C1 segment of cervical spinal cord (tissue), 14 donors: Measurements from ENCODE around the gene LPAR5.
"Not testable (repeated sequence)": the region's sequence is repeated elsewhere in the genome, so short reads cannot be mapped to it uniquely, and the experiment has no call there.

Source experiments
- DNase-seq, 14 donors: peaks; one replicate each; lab custom pipeline; 2025; lab: John Stamatoyannopoulos, UW

Gene LPAR5

DNA sequence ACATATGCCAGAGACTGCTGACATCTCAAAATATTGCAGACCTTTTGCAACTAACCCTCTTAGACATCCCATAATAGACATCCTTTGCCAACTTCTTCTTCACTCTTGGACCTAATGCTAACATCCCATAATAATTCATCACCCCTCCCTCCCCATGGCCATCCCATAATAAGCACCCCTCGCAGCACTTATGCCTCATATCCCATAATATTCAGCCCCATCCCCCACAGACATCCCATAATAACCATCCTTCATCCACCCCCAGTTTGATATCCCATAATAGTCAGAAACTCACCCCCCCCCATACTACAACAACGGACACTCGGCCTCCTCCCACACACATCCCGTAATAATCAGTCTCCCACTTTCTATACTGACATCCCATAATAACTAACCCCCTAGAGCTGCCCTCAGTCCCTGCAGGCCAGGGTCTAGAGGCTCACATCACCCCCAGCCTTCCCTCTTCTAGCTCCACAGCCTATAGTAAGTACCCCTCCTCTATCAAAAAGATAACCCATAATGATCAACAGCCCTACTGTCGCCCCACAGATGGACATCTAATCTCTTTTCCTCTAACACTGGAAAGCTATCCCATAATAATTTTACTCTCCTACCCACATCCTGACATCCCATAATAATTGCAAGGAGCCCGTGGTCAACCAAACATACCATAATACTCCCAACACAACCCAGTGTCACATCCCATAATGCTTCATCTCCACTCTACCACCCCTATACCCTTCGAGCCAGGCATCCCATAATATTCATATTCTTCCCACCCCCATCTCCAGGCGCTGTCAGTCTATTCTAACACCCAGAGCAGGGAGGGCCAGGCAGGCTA, 27.8 kb downstream of the LPAR5 start:
- peak in 9 of 14 donors; percentile 44 to 93 (median 69) for DNase-seq

- DNase-seq: peak in 12 of 14 donors; percentile 38 to 84 (median 60)
These were observed 29.2 kb downstream of the LPAR5 start for GRCh38 chr12:6606331-6607131.

DNA sequence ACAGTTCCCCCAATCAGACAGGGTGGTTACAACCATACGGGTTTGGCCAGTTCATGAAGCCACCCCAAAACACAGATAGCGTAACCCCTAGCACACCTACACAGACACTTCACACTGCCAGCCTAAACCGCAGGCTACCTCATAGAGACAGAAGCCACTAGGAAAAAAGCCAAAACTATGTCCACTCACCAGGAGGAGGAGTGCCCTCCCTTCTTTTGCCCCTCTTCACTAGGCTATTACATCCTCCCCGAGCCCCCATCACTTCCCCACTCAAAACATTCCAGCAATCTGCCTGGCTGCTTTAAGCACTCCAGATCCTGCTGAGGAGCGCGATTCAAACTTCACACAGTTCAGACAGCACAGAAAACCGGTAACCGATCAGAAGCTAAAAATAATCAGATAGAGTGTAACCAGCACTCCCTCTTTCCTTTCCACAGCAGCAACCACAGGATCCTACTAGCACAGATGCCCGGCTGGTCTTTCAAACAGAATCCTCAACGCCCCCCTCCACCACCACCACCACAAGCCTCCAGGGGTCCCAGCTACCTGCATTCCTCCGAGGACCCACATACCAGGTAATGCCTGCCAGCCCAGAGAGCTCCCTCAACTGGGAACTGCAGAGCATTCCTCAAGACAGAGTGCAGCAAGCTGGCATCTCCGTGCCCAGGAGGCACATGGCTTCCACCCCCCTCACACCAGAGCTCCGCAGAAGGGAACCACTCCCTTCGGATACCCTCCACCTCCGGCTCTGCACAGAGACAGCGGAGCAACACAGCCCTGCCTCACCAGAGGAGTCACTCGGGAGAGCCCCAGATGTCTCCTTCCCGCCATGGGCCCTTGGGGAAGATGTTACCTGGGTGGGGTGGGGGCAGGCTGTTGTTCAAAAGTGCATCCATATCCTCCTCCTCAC, 30.1 kb downstream of the LPAR5 start:
- DNase-seq: peak in 2 of 14 donors; percentile 38 to 46

- no peak for DNase-seq
These were observed 31.3 kb downstream of the LPAR5 start for GRCh38 chr12:6604259-6605029.

DNA sequence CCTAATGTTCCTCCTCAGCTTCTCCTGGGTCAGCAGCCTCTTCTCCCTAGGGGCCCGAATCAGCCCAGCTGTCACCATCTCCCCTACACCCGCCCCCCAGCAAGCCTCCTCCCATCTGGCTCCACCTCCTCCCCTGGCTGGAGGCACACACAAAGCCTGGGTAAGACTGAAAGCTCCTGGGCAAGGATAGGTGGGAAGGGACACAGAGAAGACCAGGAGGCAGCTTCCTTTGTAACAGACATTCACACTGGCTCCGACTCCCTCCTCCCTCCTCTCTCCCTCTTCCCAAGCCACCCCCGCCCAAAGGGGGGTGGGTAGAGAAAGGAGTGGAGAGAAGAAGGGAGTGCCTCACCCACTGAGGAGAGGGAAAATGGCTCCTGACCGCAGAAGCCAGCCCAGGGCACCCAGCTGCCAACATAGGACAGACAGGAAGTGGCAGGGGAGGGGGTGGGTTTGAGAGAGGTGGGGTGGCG, 32.6 kb downstream of the LPAR5 start:
- DNase-seq: peak in 1 of 14 donors; percentile 38

- DNase-seq: no peak
These were observed 33.2 kb downstream of the LPAR5 start for GRCh38 chr12:6602526-6602925.

GRCh38 chr12:6595673-6596072, 40.1 kb downstream of the LPAR5 start:
- DNase-seq: not testable (repeated sequence)

GRCh38 chr12:6592087-6592486, 43.7 kb downstream of the LPAR5 start:
- no peak for DNase-seq

DNA sequence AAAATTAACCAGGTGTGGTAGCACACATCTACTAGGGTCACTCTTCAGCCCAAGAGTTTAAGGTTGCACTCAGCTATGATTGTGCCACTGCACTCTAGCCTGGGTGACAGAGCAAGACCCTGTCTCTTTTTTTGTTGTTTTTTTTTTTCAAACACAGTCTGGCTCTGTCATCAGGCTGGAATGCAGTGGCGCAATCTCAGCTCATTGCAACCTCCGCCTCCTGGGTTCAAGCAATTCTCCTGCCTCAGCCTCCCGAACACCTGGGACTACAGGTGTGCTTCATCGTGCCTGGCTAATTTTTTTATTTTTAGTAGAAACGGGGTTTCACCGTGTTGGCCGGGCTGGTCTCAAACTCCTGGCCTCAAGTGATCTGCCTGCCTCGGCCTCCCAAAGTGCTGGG, 49.2 kb downstream of the LPAR5 start:
- not testable (repeated sequence) for DNase-seq

DNA sequence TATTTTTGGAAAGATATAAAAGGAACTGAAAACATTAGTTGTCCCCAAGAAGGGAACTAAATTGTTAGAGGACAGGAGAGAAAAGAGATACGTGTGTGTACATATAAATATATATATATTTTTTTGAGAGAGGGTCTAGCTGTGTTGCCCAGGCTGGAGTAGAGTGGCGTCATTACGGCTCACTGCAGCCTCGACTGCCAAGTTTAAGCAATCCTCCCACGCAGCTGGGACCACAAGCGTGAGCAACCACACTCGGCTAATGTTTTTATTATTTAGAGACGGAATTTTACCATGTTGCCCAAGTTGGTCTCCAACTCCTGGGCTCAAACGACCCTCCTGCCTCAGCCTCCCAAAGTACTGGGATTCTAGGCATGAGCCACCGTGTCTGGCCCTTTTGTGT, 51.5 kb downstream of the LPAR5 start:
- DNase-seq: no peak

DNA sequence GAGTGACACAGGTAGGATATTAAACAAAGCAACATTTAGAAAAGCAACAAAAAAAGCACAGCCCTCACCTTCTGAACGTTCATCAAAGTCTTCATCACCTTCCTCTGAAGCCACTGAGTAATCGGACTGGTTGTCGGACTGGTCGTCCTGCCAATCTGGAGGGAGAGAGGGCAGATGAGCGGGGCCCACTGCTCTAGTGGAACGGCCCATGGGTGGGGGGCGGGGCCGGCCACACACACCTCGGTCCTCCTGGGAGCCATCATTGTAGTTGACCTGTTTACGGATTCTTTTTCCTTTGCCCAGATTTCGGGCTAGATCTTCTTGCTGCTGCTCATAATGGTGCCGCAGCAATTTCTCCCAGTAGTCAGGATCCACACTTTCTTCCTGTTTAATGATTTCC, 52.8 kb downstream of the LPAR5 start:
- DNase-seq: no peak

DNA sequence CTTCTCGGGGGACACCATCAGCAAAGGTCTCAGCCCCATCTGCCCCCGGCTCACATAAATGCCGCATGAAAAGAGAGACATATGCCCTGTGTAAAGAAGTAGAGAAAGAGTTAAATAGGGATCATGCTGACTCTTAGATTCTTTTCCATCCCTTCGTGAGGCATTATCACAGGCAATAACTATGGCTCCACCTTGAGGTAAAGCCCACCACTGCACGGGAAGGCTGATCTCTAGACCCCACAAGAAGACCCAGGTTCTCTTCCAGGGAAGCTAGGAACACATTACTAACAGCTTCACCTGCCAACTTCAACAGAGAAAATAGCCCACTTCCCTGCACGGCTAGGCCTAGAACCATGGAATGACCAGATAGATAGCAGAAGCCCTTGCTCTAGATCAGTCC, 53.6 kb downstream of the LPAR5 start:
- DNase-seq: no peak

DNA sequence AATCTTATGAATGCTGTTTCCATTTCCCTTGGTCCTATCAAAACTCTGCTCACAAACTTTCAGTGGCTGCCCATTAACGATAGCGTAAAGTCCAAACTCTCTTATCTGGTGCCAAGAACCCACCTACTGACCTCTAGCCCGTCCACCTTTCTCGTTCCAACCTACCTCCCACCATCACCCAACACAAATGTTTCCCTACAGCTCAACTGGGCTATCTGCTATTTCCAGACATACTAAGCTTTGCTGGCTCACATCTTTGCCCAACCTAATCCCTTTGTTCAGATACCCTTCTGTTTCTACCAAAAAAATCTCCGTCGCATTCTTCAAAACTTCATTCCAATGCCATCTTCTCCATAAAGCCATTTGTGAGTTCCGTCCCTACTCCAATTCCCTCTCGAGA, 60.1 kb downstream of the LPAR5 start:
- no peak for DNase-seq

DNA sequence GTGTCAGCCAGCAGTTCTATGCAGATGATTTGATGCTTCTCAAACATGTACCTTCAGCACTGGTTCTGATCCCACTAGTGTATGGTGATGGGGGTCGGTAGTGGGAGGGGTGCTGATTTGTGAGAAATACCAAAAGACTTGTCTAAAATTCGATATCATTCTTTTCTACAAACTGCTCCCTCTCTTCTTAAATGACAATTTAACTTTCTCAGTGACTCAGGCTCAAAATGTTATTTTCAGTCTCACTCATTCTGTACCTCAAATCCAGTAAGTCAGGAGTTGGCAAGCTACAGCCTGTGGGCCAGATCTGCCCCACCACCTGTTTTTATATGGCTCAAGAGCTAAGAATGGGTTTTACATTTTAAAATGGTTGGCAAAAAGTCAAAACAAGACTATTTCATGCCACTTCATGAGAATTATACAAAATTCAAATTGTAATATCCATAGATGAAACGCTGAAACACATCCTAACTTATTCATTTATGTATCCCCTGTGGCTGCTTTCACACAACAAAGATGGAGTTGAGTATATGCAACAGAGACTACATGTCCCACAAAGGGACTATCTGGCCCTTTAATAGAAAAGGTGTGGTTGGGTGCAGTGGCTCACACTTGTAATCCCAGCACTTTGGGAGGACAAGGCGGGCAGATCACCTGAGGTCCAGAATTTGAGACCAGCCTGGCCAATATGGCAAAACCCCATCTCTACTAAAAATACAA, 61.0 kb downstream of the LPAR5 start:
- no peak for DNase-seq

GRCh38 chr12:6573001-6573400, 62.8 kb downstream of the LPAR5 start:
- DNase-seq: no peak

DNA sequence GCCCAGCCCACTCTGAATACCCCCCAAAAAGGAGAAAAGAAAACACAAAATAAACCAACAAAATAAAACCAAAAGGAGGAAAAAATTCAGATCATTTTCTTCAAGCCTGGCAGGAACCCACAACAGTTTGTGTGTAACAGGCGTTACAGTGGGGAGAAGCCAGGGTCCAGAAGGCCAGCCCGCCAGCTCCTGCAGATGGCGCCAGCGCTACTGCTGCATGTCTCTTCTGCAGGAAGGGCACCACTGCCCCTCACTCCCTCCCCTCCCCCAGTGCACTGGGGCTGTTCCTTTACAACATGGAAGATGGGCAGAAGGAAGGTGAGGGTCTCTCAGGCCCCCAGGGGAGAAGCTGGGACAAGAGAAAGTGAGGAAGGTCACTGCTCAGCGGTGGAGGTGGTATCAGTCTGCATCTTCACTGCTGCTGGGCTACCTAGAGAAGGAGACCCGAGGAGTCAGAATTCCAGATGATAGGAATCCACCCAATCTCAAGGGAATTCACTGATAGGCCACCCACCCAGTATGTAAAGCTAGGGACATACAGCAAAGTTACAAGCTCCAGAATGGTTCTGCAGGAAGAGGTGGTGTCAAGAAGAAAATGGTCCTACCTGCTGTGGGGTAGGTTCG, 65.4 kb downstream of the LPAR5 start:
- no peak for DNase-seq

- DNase-seq: no peak
These were observed 66.0 kb downstream of the LPAR5 start for GRCh38 chr12:6569786-6570185.

- no peak for DNase-seq
These were observed 66.4 kb downstream of the LPAR5 start for GRCh38 chr12:6569312-6569711.
